Fibroblast of upper back skin (primary cell): ENCODE measurements around the gene KCNMB4.
A peak's percentile ranks its signal among the peaks of the same experiment; 100 is the strongest.
"Not testable (repeated sequence)": the region's sequence is repeated elsewhere in the genome, so short reads cannot be mapped to it uniquely, and the experiment has no call there.

Source experiments
- DNase-seq: peaks from one replicate; pipeline ENCODE4 v3.0.0-alpha.2; 2013

KCNMB4 gene

GRCh38 chr12:70379846-70380245, 13.8 kb downstream of the KCNMB4 start:
- DNase-seq, result no peak

DNA sequence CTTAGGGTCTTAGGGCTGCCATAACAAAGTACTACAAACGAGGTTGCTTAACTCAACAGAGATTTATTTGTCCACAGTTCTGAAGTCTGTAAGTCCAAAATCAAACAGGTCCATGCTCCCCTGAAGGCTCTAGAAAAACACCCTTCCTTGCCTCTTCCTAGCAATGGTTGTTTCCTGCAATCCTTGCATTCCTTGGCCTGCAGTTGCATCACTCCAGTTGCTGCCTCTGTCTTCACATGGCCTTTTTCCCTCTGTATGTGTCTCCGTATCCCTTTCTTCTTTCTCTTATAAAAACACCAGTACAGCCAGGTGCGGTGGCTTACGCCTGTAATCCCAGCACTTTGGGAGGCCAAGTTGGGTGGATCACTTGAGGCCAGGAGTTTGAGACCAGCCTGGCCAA, 17.4 kb downstream of the KCNMB4 start:
- peak; percentile 44 for DNase-seq

DNA sequence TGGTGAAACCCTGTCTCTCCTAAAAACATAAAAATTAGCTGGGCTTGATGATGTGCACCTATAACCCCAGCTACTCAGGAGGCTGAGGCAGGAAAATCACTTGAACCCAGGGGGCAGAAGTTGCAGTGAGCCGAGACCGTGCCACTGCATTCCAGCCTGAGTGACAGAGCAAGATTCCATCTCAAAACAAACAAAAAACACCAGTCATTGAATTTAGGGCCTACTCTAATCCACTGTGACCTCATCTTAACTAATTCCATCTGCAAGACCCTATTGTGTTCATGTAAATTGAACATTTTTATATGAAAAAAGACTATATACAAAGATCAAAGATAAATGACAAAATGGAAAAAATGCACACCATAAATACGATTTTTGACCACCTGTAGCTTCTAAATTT, 17.8 kb downstream of the KCNMB4 start:
- no peak for DNase-seq

GRCh38 chr12:70386771-70387170, 20.7 kb downstream of the KCNMB4 start:
- DNase-seq, result no peak

DNA sequence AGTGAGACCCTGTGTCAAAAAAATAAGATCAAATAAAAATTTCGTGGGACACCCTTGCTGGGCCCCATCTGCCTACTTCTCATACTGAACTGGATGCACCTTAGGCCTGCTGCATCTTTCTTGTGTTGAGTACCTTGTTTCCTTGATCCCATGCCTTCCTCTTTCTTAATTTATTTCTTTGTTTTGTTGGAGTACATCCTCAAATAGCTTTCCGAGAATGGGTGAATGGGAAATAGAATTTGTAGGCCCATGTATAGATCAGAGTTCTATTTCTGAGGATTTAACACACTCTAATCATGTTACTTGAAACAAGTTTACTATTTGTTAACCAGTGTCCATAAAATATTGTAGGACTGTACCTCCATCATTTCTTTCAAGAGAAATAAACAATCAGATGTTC, 23.6 kb downstream of the KCNMB4 start:
- DNase-seq, result no peak

GRCh38 chr12:70392631-70393030, 26.5 kb downstream of the KCNMB4 start:
- DNase-seq, result not testable (repeated sequence)

DNA sequence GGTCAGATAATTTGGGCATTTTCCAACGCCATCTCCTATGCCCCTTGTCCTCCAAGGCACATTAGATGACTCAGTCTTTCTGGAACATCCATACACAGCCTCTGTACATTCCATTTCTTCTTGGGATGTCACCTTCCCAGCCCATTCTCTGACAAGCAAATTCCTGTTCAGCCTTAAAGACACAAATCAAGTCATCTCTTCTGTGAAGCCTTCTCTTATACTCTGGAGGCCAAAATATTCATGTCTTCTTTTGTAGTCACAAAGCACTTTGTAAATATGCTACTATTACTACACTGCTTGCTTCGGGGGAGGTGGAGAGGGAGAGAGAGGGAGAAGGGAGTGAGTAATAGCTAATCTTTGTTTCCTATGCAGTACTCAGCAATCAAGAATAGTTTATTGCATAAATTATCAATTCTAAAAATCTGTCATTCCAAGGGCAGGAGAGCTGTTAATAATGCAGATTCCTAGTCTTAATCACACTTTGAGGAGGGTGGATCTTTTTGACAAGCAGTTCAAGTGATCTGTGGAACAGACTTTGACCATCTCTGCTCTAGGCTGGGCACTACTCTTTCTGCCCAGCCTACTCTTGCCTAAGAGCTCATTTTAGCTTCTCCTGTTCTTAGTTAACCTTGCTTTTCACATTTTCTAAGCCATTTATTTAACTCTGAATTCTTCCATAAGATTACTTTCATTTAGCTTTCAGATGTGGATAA, 27.9 kb downstream of the KCNMB4 start:
- peak; percentile 83 for DNase-seq

GRCh38 chr12:70398002-70398401, 31.9 kb downstream of the KCNMB4 start:
- DNase-seq, result no peak

- no peak for DNase-seq
Observed at GRCh38 chr12:70398862-70399261, 32.8 kb downstream of the KCNMB4 start.

- DNase-seq, result no peak
Observed at GRCh38 chr12:70399311-70399710, 33.2 kb downstream of the KCNMB4 start.

GRCh38 chr12:70400124-70400523, 34.0 kb downstream of the KCNMB4 start:
- DNase-seq, result no peak

DNA sequence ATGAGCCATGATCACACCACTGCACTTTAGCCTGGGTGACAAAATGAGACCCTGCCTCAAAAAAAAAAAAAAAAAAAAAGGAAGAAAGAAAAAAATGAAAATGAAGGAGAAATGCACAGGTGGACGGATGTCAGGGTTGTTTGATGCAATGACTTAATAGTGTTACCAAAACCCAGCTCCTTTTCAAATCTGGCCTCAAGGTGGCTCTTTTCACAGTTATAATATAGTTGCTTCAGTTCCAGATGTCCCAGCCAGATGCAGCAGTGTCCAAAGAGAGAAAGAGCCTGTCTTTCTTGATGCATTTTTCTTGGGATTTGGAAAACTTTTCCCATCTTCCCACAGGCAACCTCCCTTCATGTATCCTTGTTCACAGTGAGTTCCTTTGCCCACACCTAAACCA, 36.5 kb downstream of the KCNMB4 start:
- DNase-seq, result no peak

DNA sequence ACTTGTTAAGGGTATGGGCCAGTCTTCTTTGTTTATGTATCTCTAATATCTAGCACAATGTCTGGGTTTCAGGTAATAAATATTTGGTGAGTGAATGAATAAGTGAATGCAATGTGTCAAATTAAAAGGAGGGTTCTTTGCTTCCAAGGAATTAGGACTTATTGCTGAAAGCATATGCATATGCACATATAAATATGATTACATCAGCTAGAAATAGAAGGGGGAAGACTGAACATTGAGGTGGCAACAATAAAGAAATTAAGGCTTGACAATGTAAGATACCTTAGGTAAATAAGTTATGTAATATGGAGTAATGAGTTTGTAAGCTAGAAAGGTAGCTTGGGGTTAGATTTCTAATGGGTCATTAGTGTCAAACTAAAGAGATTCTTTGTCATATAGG, 37.7 kb downstream of the KCNMB4 start:
- no peak for DNase-seq

- no peak for DNase-seq
Observed at GRCh38 chr12:70408004-70408790, 42.1 kb downstream of the KCNMB4 start.

DNA sequence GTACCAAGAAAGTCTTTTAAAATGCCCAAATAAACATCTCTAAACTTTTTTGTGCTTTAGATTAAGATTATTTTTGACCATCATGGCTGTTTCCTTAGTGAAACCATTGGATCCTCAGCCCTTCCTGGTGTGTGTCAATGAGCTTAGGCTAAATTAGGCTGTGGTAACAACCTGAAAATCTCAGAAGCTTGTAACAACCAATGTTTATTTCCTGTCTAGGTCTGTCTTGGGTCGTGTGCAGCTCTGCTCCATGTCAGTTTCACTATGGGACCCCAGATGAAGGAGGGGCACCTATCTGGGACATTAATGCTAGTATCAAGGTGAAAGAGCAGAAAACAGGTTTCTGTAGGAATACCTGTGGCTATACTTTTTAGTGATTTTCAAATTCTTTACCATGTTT, 49.9 kb downstream of the KCNMB4 start:
- no peak for DNase-seq

GRCh38 chr12:70417121-70417520, 51.0 kb downstream of the KCNMB4 start:
- no peak for DNase-seq

- DNase-seq, result no peak
Observed at GRCh38 chr12:70418101-70418500, 52.0 kb downstream of the KCNMB4 start.

DNA sequence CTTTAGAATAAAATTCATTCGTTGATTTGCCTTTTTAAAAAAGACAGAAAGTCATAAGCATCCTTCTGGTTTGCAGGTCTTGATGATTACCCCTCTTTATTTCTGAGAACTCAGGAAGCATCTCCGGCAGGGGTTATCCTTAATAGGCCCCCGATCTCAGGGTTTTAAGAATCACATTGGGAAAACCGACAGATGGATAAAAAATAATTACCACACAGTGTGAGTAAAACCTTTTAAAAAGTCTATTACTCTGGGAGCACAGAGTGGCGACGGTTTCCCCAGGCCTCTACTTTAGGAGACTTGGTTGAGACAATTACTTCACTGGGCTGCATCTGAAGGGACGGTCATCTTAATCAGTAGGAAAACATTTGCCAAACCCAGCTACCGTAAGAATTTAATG, 56.5 kb downstream of the KCNMB4 start:
- DNase-seq, result no peak

DNA sequence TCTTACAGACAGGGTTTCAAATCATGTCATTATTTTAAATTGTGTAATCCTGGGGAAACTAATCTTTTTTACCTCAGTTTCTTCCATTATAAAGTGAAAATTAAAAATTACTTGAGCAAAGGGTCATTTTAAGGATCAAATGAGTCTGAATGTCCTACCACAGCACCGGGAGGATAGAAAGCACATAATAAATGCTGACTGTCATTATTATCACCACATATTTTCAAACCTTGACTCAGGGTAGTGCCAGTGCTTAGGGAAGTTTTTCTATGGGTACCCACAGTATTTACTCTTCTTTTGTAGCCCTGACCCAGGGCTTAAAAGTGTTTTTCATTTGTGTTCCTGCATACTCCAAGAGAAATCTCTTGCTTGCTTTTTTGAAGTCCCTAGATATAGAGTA, 60.5 kb downstream of the KCNMB4 start:
- DNase-seq, result no peak

DNA sequence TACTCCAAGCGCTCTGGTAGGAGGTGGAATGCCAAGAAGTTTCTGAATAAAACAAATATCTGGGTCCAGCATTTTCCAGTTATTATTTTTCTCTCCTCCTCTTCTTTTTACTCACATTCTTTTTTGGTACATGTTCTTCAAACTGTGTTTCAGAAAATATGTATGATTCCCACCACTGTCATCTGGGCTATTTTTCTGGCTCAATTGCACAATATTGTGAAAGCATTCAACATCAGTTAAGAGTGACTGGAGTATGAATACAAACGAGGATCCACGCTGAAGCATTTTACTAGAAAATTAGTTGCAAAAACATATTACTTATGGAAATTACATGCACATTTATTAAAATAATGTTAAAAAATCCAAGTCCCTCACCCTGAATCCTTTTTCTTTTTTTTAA, 61.5 kb downstream of the KCNMB4 start:
- peak; percentile 46 for DNase-seq

DNA sequence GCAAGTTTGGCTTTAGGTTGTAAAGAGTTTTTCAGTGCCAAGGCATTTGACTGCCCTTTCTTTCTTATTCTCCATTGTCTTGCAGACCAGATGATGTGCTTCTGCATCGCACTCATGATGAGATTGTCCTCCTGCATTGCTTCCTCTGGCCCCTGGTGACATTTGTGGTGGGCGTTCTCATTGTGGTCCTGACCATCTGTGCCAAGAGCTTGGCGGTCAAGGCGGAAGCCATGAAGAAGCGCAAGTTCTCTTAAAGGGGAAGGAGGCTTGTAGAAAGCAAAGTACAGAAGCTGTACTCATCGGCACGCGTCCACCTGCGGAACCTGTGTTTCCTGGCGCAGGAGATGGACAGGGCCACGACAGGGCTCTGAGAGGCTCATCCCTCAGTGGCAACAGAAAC, 64.3 kb downstream of the KCNMB4 start:
- no peak for DNase-seq

GRCh38 chr12:70436836-70437235, 70.7 kb downstream of the KCNMB4 start:
- DNase-seq, result no peak

DNA sequence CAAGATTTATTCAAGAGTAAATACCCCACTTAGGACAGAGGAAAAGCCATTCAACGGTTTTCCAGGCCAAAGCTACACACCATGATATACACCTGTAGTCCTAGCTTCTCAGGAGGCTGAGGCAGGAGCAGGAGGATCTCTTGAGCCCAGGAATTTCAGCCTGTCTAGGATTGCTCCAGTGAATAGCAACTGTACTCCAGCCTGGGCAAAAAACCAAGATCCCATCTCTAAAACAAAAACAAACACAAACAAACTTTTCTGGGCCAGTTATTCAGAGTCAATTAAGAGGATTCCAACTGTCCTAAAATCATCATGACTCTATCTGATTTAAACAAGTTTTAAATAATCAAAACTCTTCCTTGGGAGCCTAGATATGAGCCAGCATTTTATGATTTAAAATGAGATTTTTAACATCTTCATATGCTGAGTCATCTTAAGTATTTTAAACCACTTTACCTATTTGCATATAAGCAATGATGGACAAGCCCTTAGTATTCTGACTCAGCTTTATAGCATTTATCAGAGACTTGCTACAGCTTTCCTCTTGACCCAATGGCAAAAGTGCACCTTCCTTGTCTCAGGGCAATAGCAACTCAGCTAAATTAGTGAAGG, 77.1 kb downstream of the KCNMB4 start:
- peak; percentile 57 for DNase-seq

- DNase-seq, result no peak
Observed at GRCh38 chr12:70444903-70445302, 78.8 kb downstream of the KCNMB4 start.
